Activated CD8-positive, alpha-beta T cell treated with anti-CD3 and anti-CD28 coated beads for 36 hours (primary cell): ENCODE data around the gene PARD6B. TPM values are rescaled to one million over a fixed set of nuclear protein-coding genes. Genes with fewer than 3 reads are reported as not detected.

ENCODE experiments used
- ATAC-seq: fragments of 200-7000 bp; cut with Tn5 transposase; one replicate; pipeline ENCODE4 v1.10.0; 2021; ENCODE audit warnings: mild to moderate bottlenecking, moderate library complexity
- CTCF ChIA-PET: fragments of 350-600 bp; sonication (Branson Sonifier 250); formaldehyde crosslinking; loops from one replicate; lab custom pipeline; 2021; ENCODE audit warnings: antibody characterized with exemption; lab: Charles Lee
- POLR2A ChIA-PET: fragments of 350-600 bp; sonication (Branson Sonifier 250); formaldehyde crosslinking; loops from one replicate; lab custom pipeline; 2021; ENCODE audit warnings: antibody characterized with exemption; lab: Charles Lee
- DNase-seq: peaks from one replicate; pipeline ENCODE4 v3.0.0-alpha.2; 2020
- H3K27ac Mint-ChIP-seq: one replicate; pipeline ENCODE4 v1.8.0; 2021; ENCODE audit warnings: mild to moderate bottlenecking, mixed read lengths
- H3K27me3 Mint-ChIP-seq: one replicate; pipeline ENCODE4 v1.8.0; 2021; ENCODE audit warnings: mixed read lengths
- H3K36me3 Mint-ChIP-seq: one replicate; pipeline ENCODE4 v1.8.0; 2021; ENCODE audit warnings: low read depth, mixed read lengths
- H3K4me1 Mint-ChIP-seq: one replicate; pipeline ENCODE4 v1.8.0; 2021; ENCODE audit warnings: low read depth, mixed read lengths
- H3K4me3 Mint-ChIP-seq: one replicate; pipeline ENCODE4 v1.8.0; 2021; ENCODE audit warnings: mild to moderate bottlenecking, moderate library complexity, mixed read lengths
- H3K9me3 Mint-ChIP-seq: one replicate; pipeline ENCODE4 v1.8.0; 2021; ENCODE audit warnings: mixed read lengths
- CTCF ChIP-seq: fragments of 200-600 bp; IDR thresholded peaks from one replicate; pipeline ENCODE4 v1.8.0; 2022; ENCODE audit warnings: antibody characterized with exemption, mild to moderate bottlenecking
- intact Hi-C: fragments of 100-400 bp; cut with micrococcal nuclease; formaldehyde crosslinking; loops from one replicate; pipeline ENCODE4 v1.10.0; 2022
- total RNA-seq, 2 experiments: library from RNA; stranded (reverse); gene quantifications; one replicate each; pipeline ENCODE4 v1.2.3, GENCODE V29; 2021

The PARD6B gene
- total RNA-seq, 2 experiments from 2014 or later, result 4.7 to 6.6 TPM

- Mint-ChIP-seq H3K36me3 (peaks cover 1% of the 10 kb centered on the region), H3K4me1 (peaks cover 32% of the 10 kb centered on the region), H3K9me3 (no peaks in the 10 kb centered on the region), H3K27me3 (no peaks in the 10 kb centered on the region), H3K27ac (no peak overlapping the region), H3K4me3 (peak overlapping the region; percentile 84)
- DNase-seq (no peak), ATAC-seq (no peak)
- CTCF ChIA-PET, result interaction anchor here (1.1 to 3.6 kb wide), 3 partner anchors 19 to 62 kb away, joined by 3 to 13 read pairs (median 3); no protein-coding TSS in a partner anchor
- intact Hi-C loops, result no loop called here
- POLR2A ChIA-PET, result interaction anchor here (1.0 kb wide), 1 partner anchor 17 kb away, joined by 3 read pairs; no protein-coding TSS in a partner anchor
- TF ChIP-seq CTCF, result no peak
Observed at GRCh38 chr20:50730765-50731054, 670 bp upstream of the PARD6B start.

- no peak for TF ChIP-seq CTCF
- H3K4me3 Mint-ChIP-seq, result peak overlapping the region; percentile 84
- CTCF ChIA-PET, result interaction anchor here (0.6 to 4.1 kb wide), 4 partner anchors 17 to 465 kb away, joined by 3 to 27 read pairs (median 3); no protein-coding TSS in a partner anchor
- H3K27me3 Mint-ChIP-seq, result no peaks in the 10 kb centered on the region
- POLR2A ChIA-PET, result interaction anchor here (1.0 to 1.1 kb wide), 2 partner anchors 10 to 226 kb away, joined by 3 to 5 read pairs; partner anchors contain the start of genes DPM1 and MOCS3
- intact Hi-C loops, result loop anchor here (2.0 kb wide), 1 partner anchor 15 kb away; no protein-coding TSS in a partner anchor
- H3K36me3 Mint-ChIP-seq, result peaks cover 1% of the 10 kb centered on the region
- no peak for DNase-seq
- no peaks in the 10 kb centered on the region for H3K9me3 Mint-ChIP-seq
- ATAC-seq, result no peak
- peaks cover 33% of the 10 kb centered on the region for H3K4me1 Mint-ChIP-seq
- H3K27ac Mint-ChIP-seq, result peak overlapping the region; percentile 55
Observed at GRCh38 chr20:50731930-50732690, 730 bp downstream of the PARD6B start.

GRCh38 chr20:50733644-50734349, 2.4 kb downstream of the PARD6B start:
- no peaks in the 10 kb centered on the region for H3K27me3 Mint-ChIP-seq
- POLR2A ChIA-PET, result interaction anchor here (0.6 to 1.3 kb wide), 3 partner anchors 9 to 48 kb away, joined by 3 to 4 read pairs (median 3); no protein-coding TSS in a partner anchor
- ATAC-seq (no peak), DNase-seq (no peak)
- peaks cover 1% of the 10 kb centered on the region for H3K36me3 Mint-ChIP-seq
- H3K9me3 Mint-ChIP-seq, result no peaks in the 10 kb centered on the region
- no peak for TF ChIP-seq CTCF
- no peak overlapping the region for H3K27ac Mint-ChIP-seq
- H3K4me3 Mint-ChIP-seq, result no peak overlapping the region
- CTCF ChIA-PET, result interaction anchor here (0.6 to 4.1 kb wide), 6 partner anchors 7 to 932 kb away, joined by 3 to 27 read pairs (median 3); partner anchors contain the start of gene BCAS4
- intact Hi-C loops, result loop anchor here (2.0 kb wide), 1 partner anchor 13 kb away; no protein-coding TSS in a partner anchor
- peaks cover 28% of the 10 kb centered on the region for H3K4me1 Mint-ChIP-seq

GRCh38 chr20:50734730-50735679, 3.6 kb downstream of the PARD6B start:
- POLR2A ChIA-PET, result interaction anchor here (0.9 to 1.3 kb wide), 2 partner anchors 17 to 55 kb away, joined by 3 to 4 read pairs; no protein-coding TSS in a partner anchor

More at GRCh38 chr20:50734730-50735679, 3.6 kb downstream of the PARD6B start:
- Mint-ChIP-seq H3K9me3 (no peaks in the 10 kb centered on the region), H3K27ac (no peak overlapping the region), H3K4me1 (peaks cover 34% of the 10 kb centered on the region), H3K27me3 (no peaks in the 10 kb centered on the region), H3K36me3 (peaks cover 3% of the 10 kb centered on the region), H3K4me3 (no peak overlapping the region)
- DNase-seq, result no peak
- CTCF ChIA-PET, result interaction anchor here (1.1 to 4.1 kb wide), 3 partner anchors 9 to 60 kb away, joined by 3 to 27 read pairs (median 5); partner anchors contain the start of gene BCAS4
- no peak for ATAC-seq
- no peak for TF ChIP-seq CTCF
- intact Hi-C loops, result no loop called here
